ENCODE data around the gene RELN. TPM values are rescaled to one million over a fixed set of nuclear protein-coding genes. Genes with fewer than 3 reads are reported as not detected.

RELN gene
- total RNA-seq, 2 experiments from 2014 or later, result not detected

- Mint-ChIP-seq H3K27me3 (peaks cover 40% of the 10 kb centered on the region), H3K27ac (no peak overlapping the region), H3K36me3 (ENCODE audit: low read depth) (no peaks in the 10 kb centered on the region), H3K9me3 (no peaks in the 10 kb centered on the region), H3K4me1 (ENCODE audit: low read depth) (no peaks in the 10 kb centered on the region), H3K4me3 (no peak overlapping the region)
- ChIA-PET CTCF (no interaction called here), POLR2A (no interaction called here)
- Histone ChIP-seq H3K4me3 (ENCODE audit: low read length) (no peak overlapping the region), H3K27ac (ENCODE audit: low read depth in 1 of 2, low read length in 2 of 2) (no peak overlapping the region), H3K27me3 (ENCODE audit: control insufficient read depth in 1 of 2, insufficient read depth in 2 of 2, low read length in 2 of 2) (peaks cover 7 to 30% of the 10 kb centered on the region in 2 experiments), H3K4me1 (ENCODE audit: insufficient read depth, low read length) (no peaks in the 10 kb centered on the region), H3K36me3 (ENCODE audit: insufficient read depth, low read length) (no peaks in the 10 kb centered on the region), H3K9me3 (ENCODE audit: control insufficient read depth in 1 of 2, insufficient read depth in 1 of 2, low read length in 2 of 2) (peaks cover 0 to 7% of the 10 kb centered on the region in 2 experiments)
- TF ChIP-seq CTCF (IDR thresholded peaks at IDR 0.05), result no peak
- no peak for ATAC-seq (ENCODE audit: poor library complexity)
- intact Hi-C loops (cut with DNase I, micrococcal nuclease), result no loop called here
- no peak for DNase-seq
Measured at GRCh38 chr7:103984050-103984449, 5.4 kb downstream of the RELN start.

GRCh38 chr7:103983201-103983977 lies 6.1 kb downstream of the RELN start:
- Histone ChIP-seq H3K4me3 (ENCODE audit: low read length) (no peak overlapping the region), H3K4me1 (ENCODE audit: insufficient read depth, low read length) (no peaks in the 10 kb centered on the region), H3K36me3 (ENCODE audit: insufficient read depth, low read length) (no peaks in the 10 kb centered on the region), H3K27ac (ENCODE audit: low read depth in 1 of 2, low read length in 2 of 2) (no peak overlapping the region), H3K9me3 (ENCODE audit: control insufficient read depth in 1 of 2, insufficient read depth in 1 of 2, low read length in 2 of 2) (peaks cover 0 to under 1% of the 10 kb centered on the region in 2 experiments), H3K27me3 (ENCODE audit: control insufficient read depth in 1 of 2, insufficient read depth in 2 of 2, low read length in 2 of 2) (peaks cover under 1 to 23% of the 10 kb centered on the region in 2 experiments)
- Mint-ChIP-seq H3K9me3 (no peaks in the 10 kb centered on the region), H3K4me3 (no peak overlapping the region), H3K36me3 (ENCODE audit: low read depth) (no peaks in the 10 kb centered on the region), H3K27me3 (peaks cover 35% of the 10 kb centered on the region), H3K4me1 (ENCODE audit: low read depth) (no peaks in the 10 kb centered on the region), H3K27ac (no peak overlapping the region)
- ChIA-PET POLR2A (no interaction called here), CTCF (no interaction called here)
- ATAC-seq (ENCODE audit: poor library complexity), result no peak
- intact Hi-C loops (cut with DNase I, micrococcal nuclease), result no loop called here
- no peak for TF ChIP-seq CTCF (IDR thresholded peaks at IDR 0.05)
- no peak for DNase-seq

GRCh38 chr7:103981003-103981423 lies 8.4 kb downstream of the RELN start:
- Mint-ChIP-seq H3K27me3 (peaks cover 32% of the 10 kb centered on the region), H3K36me3 (ENCODE audit: low read depth) (no peaks in the 10 kb centered on the region), H3K4me1 (ENCODE audit: low read depth) (no peaks in the 10 kb centered on the region), H3K9me3 (no peaks in the 10 kb centered on the region), H3K27ac (no peak overlapping the region), H3K4me3 (no peak overlapping the region)
- CTCF ChIA-PET, result no interaction called here
- Histone ChIP-seq H3K9me3 (ENCODE audit: control insufficient read depth in 1 of 2, insufficient read depth in 1 of 2, low read length in 2 of 2) (no peaks in the 10 kb centered on the region), H3K36me3 (ENCODE audit: insufficient read depth, low read length) (no peaks in the 10 kb centered on the region), H3K27ac (ENCODE audit: low read depth in 1 of 2, low read length in 2 of 2) (no peak overlapping the region), H3K4me1 (ENCODE audit: insufficient read depth, low read length) (no peaks in the 10 kb centered on the region), H3K27me3 (ENCODE audit: control insufficient read depth in 1 of 2, insufficient read depth in 2 of 2, low read length in 2 of 2) (peaks cover 4 to 7% of the 10 kb centered on the region in 2 experiments), H3K4me3 (ENCODE audit: low read length) (no peak overlapping the region)
- TF ChIP-seq CTCF (IDR thresholded peaks at IDR 0.05), result no peak
- ATAC-seq (ENCODE audit: poor library complexity), result no peak
- DNase-seq, result no peak
- POLR2A ChIA-PET, result no interaction called here
- intact Hi-C loops (cut with DNase I, micrococcal nuclease), result no loop called here

Data from CD4-positive, alpha-beta T cell (primary cell).